Activated CD8-positive, alpha-beta T cell treated with anti-CD3 and anti-CD28 coated beads, Interleukin-2, amount 10 ng/mL, durations not matched to agents 7 days and 5 days (primary cell): ENCODE measurements around the gene TNFAIP2. TPM values are rescaled to one million over a fixed set of nuclear protein-coding genes. Genes with fewer than 3 reads are reported as not detected.
"Not testable (repeated sequence)": the region's sequence is repeated elsewhere in the genome, so short reads cannot be mapped to it uniquely, and the experiment has no call there.

Source experiments
- ATAC-seq: fragments of 150-1000 bp; cut with Tn5 transposase; one replicate; pipeline ENCODE4 v1.10.0; 2021; ENCODE audit warnings: moderate library complexity
- CTCF ChIA-PET: fragments of 350-600 bp; sonication (Branson Sonifier 250); formaldehyde crosslinking; loops from one replicate; lab custom pipeline; 2021; ENCODE audit warnings: antibody characterized with exemption; lab: Charles Lee
- POLR2A ChIA-PET: fragments of 350-600 bp; sonication (Branson Sonifier 250); formaldehyde crosslinking; loops from one replicate; lab custom pipeline; 2021; ENCODE audit warnings: antibody characterized with exemption; lab: Charles Lee
- DNase-seq: peaks from one replicate; pipeline ENCODE4 v3.0.0-alpha.2; 2020
- H3K27ac Mint-ChIP-seq: one replicate; pipeline ENCODE4 v1.8.0; 2021; ENCODE audit warnings: mild to moderate bottlenecking, mixed read lengths
- H3K27me3 Mint-ChIP-seq: one replicate; pipeline ENCODE4 v1.8.0; 2021; ENCODE audit warnings: low read depth, mixed read lengths
- H3K36me3 Mint-ChIP-seq: one replicate; pipeline ENCODE4 v1.8.0; 2021; ENCODE audit warnings: low read depth, mixed read lengths
- H3K4me1 Mint-ChIP-seq: one replicate; pipeline ENCODE4 v1.8.0; 2021; ENCODE audit warnings: low read depth, mixed read lengths
- H3K4me3 Mint-ChIP-seq: one replicate; pipeline ENCODE4 v1.8.0; 2021; ENCODE audit warnings: mild to moderate bottlenecking, mixed read lengths
- H3K9me3 Mint-ChIP-seq: one replicate; pipeline ENCODE4 v1.8.0; 2022; ENCODE audit warnings: mixed read lengths; ENCODE audit not compliant: insufficient read depth
- total RNA-seq, 2 experiments: library from RNA; stranded (reverse); gene quantifications; one replicate each; pipeline ENCODE4 v1.2.3, GENCODE V29; 2021

Gene TNFAIP2
- total RNA-seq, 2 experiments from 2014 or later = 0.23 to 0.71 TPM

GRCh38 chr14:103164006-103164405 is 40.7 kb downstream of the TNFAIP2 start:
- Mint-ChIP-seq H3K36me3 (no peaks in the 10 kb centered on the region), H3K27ac (no peak overlapping the region), H3K9me3 (no peaks in the 10 kb centered on the region), H3K4me1 (peaks cover 9% of the 10 kb centered on the region), H3K4me3 (no peak overlapping the region), H3K27me3 (no peaks in the 10 kb centered on the region)
- no peak for DNase-seq
- ChIA-PET CTCF (no interaction called here), POLR2A (interaction anchor here (1.0 kb wide), 1 partner anchor 11 kb away, joined by 3 read pairs; no protein-coding TSS in a partner anchor)
- no peak for ATAC-seq

GRCh38 chr14:103164779-103165178 is 41.5 kb downstream of the TNFAIP2 start:
- H3K27me3 Mint-ChIP-seq = no peaks in the 10 kb centered on the region
- H3K4me3 Mint-ChIP-seq = no peak overlapping the region
- ChIA-PET POLR2A (interaction anchor here (1.0 kb wide), 1 partner anchor 10 kb away, joined by 3 read pairs; no protein-coding TSS in a partner anchor), CTCF (no interaction called here)
- ATAC-seq (no peak), DNase-seq (no peak)
- H3K9me3 Mint-ChIP-seq = no peaks in the 10 kb centered on the region
- H3K27ac Mint-ChIP-seq = no peak overlapping the region
- H3K36me3 Mint-ChIP-seq = no peaks in the 10 kb centered on the region
- H3K4me1 Mint-ChIP-seq = peaks cover 9% of the 10 kb centered on the region

- DNase-seq = no peak
- Mint-ChIP-seq H3K9me3 (no peaks in the 10 kb centered on the region), H3K4me1 (peaks cover 6% of the 10 kb centered on the region), H3K27ac (no peak overlapping the region), H3K36me3 (no peaks in the 10 kb centered on the region), H3K4me3 (no peak overlapping the region), H3K27me3 (no peaks in the 10 kb centered on the region)
- ATAC-seq = no peak
- ChIA-PET CTCF (no interaction called here), POLR2A (no interaction called here)
Observed at GRCh38 chr14:103165323-103165722, 42.1 kb downstream of the TNFAIP2 start.

DNA sequence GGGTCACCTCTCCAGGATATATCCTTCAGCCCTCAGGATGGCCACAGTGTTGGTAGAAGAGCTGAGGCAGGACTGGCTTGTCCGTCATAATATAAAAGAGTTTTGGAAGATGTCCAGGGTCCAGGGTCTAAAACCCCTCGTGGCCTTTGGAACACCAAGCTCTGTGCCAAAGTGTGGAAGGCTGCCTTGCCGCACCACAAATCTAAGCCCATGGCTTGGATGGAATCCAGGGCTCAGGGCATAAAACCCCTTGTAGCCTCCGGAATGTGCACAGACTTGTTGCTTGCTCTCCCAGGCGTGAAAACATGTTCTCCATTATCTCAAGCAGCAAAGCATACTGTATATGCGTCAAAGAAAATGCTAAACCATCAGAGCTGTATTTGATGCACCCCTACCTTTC is 46.7 kb downstream of the TNFAIP2 start:
- ATAC-seq (no peak), DNase-seq (no peak)
- Mint-ChIP-seq H3K9me3 (no peaks in the 10 kb centered on the region), H3K27ac (no peak overlapping the region), H3K4me3 (no peak overlapping the region), H3K4me1 (no peaks in the 10 kb centered on the region), H3K27me3 (peaks cover 2% of the 10 kb centered on the region), H3K36me3 (no peaks in the 10 kb centered on the region)
- ChIA-PET POLR2A (no interaction called here), CTCF (no interaction called here)

GRCh38 chr14:103171206-103171605 is 47.9 kb downstream of the TNFAIP2 start:
- POLR2A ChIA-PET, H3K4me3 Mint-ChIP-seq, DNase-seq, H3K27me3 Mint-ChIP-seq, CTCF ChIA-PET, H3K27ac Mint-ChIP-seq, H3K4me1 Mint-ChIP-seq, H3K36me3 Mint-ChIP-seq, H3K9me3 Mint-ChIP-seq, ATAC-seq: not testable (repeated sequence)

DNA sequence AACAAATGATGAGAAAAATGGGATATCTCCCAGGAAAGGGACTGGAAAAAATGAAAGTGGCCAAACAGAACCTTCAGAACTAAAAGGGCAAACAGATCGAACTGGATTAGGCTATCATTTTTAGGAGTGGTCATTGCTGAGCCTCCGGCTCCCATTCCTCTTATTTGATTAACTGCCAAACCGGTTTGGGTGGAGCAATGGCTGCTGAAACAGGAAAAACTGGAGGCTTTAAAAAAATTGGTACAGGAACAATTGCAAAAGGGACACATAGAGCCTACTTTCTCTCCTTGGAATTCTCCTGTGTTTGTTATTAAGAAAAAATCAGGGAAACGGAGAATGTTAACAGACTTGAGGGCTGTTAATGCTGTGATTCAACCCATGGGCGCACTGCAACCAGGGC is 49.7 kb downstream of the TNFAIP2 start:
- no peak overlapping the region for H3K27ac Mint-ChIP-seq
- ATAC-seq = no peak
- DNase-seq = no peak
- no peaks in the 10 kb centered on the region for H3K9me3 Mint-ChIP-seq
- H3K36me3 Mint-ChIP-seq = no peaks in the 10 kb centered on the region
- POLR2A ChIA-PET = no interaction called here
- H3K4me3 Mint-ChIP-seq = no peak overlapping the region
- H3K4me1 Mint-ChIP-seq = no peaks in the 10 kb centered on the region
- peaks cover 2% of the 10 kb centered on the region for H3K27me3 Mint-ChIP-seq
- CTCF ChIA-PET = no interaction called here

GRCh38 chr14:103173887-103174286 is 50.6 kb downstream of the TNFAIP2 start:
- H3K9me3 Mint-ChIP-seq, POLR2A ChIA-PET, H3K4me1 Mint-ChIP-seq, CTCF ChIA-PET, H3K27me3 Mint-ChIP-seq, ATAC-seq, H3K4me3 Mint-ChIP-seq, H3K36me3 Mint-ChIP-seq, DNase-seq, H3K27ac Mint-ChIP-seq: not testable (repeated sequence)

DNA sequence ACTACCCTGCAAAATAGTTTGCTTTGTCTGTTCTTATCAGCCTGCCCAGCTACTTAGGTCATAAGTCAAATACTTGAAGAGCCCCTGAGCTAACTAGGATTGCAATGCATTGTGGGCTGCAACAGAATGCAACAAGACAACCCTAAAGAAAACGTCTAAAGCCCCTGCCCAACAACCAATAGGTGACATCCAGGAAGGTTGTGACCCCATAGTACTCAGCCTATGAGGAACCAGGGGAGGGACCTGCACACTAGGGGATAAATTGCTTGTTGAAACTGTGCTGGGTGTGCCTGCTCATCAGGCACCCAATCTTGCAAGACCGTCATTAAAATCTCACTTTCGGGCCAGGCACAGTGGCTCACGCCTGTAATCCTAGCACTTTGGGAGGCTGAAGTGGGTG is 52.9 kb downstream of the TNFAIP2 start:
- H3K4me3 Mint-ChIP-seq, ATAC-seq, H3K27me3 Mint-ChIP-seq, H3K27ac Mint-ChIP-seq, H3K36me3 Mint-ChIP-seq, H3K9me3 Mint-ChIP-seq, CTCF ChIA-PET, H3K4me1 Mint-ChIP-seq, DNase-seq, POLR2A ChIA-PET: not testable (repeated sequence)

DNA sequence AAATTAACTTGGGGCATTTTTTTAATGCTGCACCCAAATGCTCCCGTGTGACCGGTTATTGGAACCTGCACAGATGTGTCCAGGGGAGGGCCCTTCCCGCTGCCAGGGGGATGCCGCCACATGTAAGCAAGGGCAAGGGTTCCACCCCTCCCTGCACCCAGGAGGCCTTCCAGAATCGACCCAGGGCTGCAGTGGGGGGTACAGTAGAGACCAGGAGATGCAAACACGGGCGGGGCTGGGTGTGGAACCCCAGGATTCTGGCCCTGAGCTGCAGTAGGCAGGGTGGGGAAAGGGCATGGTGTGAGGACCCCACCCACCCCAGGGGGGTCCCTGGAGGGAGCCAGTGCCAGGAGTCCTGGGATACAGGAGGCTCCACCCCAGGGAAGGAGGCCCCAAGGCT is 54.1 kb downstream of the TNFAIP2 start:
- POLR2A ChIA-PET = no interaction called here
- H3K4me1 Mint-ChIP-seq = peaks cover 5% of the 10 kb centered on the region
- CTCF ChIA-PET = no interaction called here

GRCh38 chr14:103178521-103178920 is 55.3 kb downstream of the TNFAIP2 start:
- no peak for DNase-seq
- no peak for ATAC-seq
- no peaks in the 10 kb centered on the region for H3K9me3 Mint-ChIP-seq
- H3K27ac Mint-ChIP-seq = no peak overlapping the region
- H3K36me3 Mint-ChIP-seq = no peaks in the 10 kb centered on the region
- H3K27me3 Mint-ChIP-seq = peaks cover 6% of the 10 kb centered on the region
- CTCF ChIA-PET = no interaction called here
- H3K4me3 Mint-ChIP-seq = no peak overlapping the region
- POLR2A ChIA-PET = no interaction called here
- peaks cover 5% of the 10 kb centered on the region for H3K4me1 Mint-ChIP-seq

More for the DNA sequence above, 54.1 kb downstream of the TNFAIP2 start:
- Mint-ChIP-seq H3K36me3 (no peaks in the 10 kb centered on the region), H3K27me3 (peaks cover 7% of the 10 kb centered on the region), H3K27ac (no peak overlapping the region), H3K9me3 (no peaks in the 10 kb centered on the region), H3K4me3 (no peak overlapping the region)
- DNase-seq = no peak
- no peak for ATAC-seq

DNA sequence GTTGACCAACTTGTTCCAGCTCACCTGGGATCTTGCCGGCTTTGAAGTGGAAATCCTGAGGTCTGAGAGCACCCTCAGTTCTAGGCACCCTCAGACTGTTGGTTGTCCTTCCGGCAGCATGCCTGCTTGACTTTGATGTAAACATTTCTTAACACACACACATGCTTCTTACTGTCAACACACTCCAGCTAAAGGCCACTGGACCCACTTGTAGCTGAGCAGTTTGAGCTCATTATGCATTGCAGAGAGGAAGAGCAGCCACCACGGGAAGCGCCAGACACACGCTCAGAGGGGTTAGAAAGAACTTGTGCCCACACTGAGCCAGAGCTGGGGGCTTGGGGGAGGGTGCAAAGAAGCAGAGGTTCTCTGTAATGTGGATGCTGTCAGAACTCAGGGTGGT is 55.8 kb downstream of the TNFAIP2 start:
- H3K27ac Mint-ChIP-seq = no peak overlapping the region
- CTCF ChIA-PET = interaction anchor here (1.4 kb wide), 1 partner anchor 74 kb away, joined by 4 read pairs; no protein-coding TSS in a partner anchor
- DNase-seq = no peak

DNA sequence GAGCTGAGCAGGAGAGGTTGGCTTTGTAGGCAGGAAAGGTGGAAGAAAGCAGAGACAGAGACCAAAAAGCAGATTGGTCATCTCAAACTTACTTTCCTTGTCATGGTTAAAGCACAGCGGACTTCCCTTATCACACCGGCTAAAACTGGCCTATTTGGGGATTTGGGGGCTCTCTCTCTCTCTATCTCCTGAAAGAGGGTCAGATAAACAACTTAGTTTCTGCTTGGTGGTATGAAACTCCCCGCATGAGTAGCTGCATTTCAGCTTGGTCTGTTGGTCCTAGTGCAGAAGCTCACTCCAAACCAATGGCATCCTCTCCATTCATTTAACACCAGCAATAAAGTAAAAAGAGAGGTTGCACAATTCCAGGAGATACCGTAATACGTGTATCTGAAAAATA is 57.1 kb downstream of the TNFAIP2 start:
- no peaks in the 10 kb centered on the region for H3K36me3 Mint-ChIP-seq
- H3K27me3 Mint-ChIP-seq = peaks cover 6% of the 10 kb centered on the region
- DNase-seq (no peak), ATAC-seq (no peak)
- H3K4me3 Mint-ChIP-seq = no peak overlapping the region
- H3K9me3 Mint-ChIP-seq = no peaks in the 10 kb centered on the region
- ChIA-PET CTCF (interaction anchor here (1.4 kb wide), 1 partner anchor 75 kb away, joined by 4 read pairs; no protein-coding TSS in a partner anchor), POLR2A (no interaction called here)
- H3K27ac Mint-ChIP-seq = no peak overlapping the region
- H3K4me1 Mint-ChIP-seq = peaks cover 5% of the 10 kb centered on the region

More for the DNA sequence above, 55.8 kb downstream of the TNFAIP2 start:
- Mint-ChIP-seq H3K27me3 (peaks cover 6% of the 10 kb centered on the region), H3K9me3 (no peaks in the 10 kb centered on the region), H3K4me3 (no peak overlapping the region), H3K4me1 (peaks cover 5% of the 10 kb centered on the region), H3K36me3 (no peaks in the 10 kb centered on the region)
- POLR2A ChIA-PET = no interaction called here
- ATAC-seq = no peak

GRCh38 chr14:103184046-103184445 is 60.8 kb downstream of the TNFAIP2 start:
- ChIA-PET POLR2A (interaction anchor here (0.6 kb wide), 1 partner anchor 135 kb away, joined by 5 read pairs; no protein-coding TSS in a partner anchor), CTCF (interaction anchor here (3.2 kb wide), 1 partner anchor 79 kb away, joined by 17 read pairs; no protein-coding TSS in a partner anchor)
- H3K9me3 Mint-ChIP-seq = no peaks in the 10 kb centered on the region
- H3K27me3 Mint-ChIP-seq = peaks cover 34% of the 10 kb centered on the region
- H3K36me3 Mint-ChIP-seq = no peaks in the 10 kb centered on the region
- ATAC-seq (no peak), DNase-seq (no peak)
- H3K4me3 Mint-ChIP-seq = no peak overlapping the region
- no peak overlapping the region for H3K27ac Mint-ChIP-seq
- peaks cover 7% of the 10 kb centered on the region for H3K4me1 Mint-ChIP-seq
